Measurements from ENCODE around the gene FHIP1A.

GRCh38 chr4:151415978-151416377 lies 7.0 kb downstream of the FHIP1A start:
- TF ChIP-seq CTCF (IDR thresholded peaks at IDR 0.05) (no peak), POLR2A (IDR thresholded peaks at IDR 0.05) (no peak)

All from adrenal gland (tissue), 5 donors.